Measurements from ENCODE around the gene SMIM10L2A.

- TF ChIP-seq CTCF (conservative IDR thresholded peaks at IDR 0.05 in 1 of 2, IDR thresholded peaks at IDR 0.05 in 1 of 2; ENCODE audit: low read depth in 1 of 2, low read length in 2 of 2), result no peak
- TF ChIP-seq EZH2 (IDR thresholded peaks at IDR 0.05; ENCODE audit: low read length, missing control alignments), result no peak
Observed at GRCh38 chrX:135391734-135392133, 30.0 kb upstream of the SMIM10L2A start.

All from fibroblast of lung (primary cell).